Activated naive CD4-positive, alpha-beta T cell treated with anti-CD3 and anti-CD28 coated beads, Interleukin-2, amount 10 ng/mL, durations not matched to agents 5 hours and 36 hours (primary cell): ENCODE data around the gene TRPC4. TPM values are rescaled to one million over a fixed set of nuclear protein-coding genes. Genes with fewer than 3 reads are reported as not detected.

Experiments
- total RNA-seq, 2 experiments: library from RNA; stranded (reverse); gene quantifications; one replicate each; pipeline ENCODE4 v1.2.3, GENCODE V29; 2021

TRPC4 gene
- not detected for total RNA-seq

GRCh38 chr13:37869756-37870488 lies at the start of gene TRPC4:
TRPC4 (minus strand) TSS chr13:37869772; CDS start chr13:37783333, 86,439 bp downstream.

GRCh38 chr13:37598597-37598996 lies 271.0 kb downstream of the TRPC4 start, which contains the start of gene POSTN:
POSTN (minus strand) TSS chr13:37598768; CDS start chr13:37598726, 42 bp downstream.

